K562 (cell line): Measurements from ENCODE around the gene RHOBTB3. TPM values are rescaled to one million over a fixed set of nuclear protein-coding genes. Genes with fewer than 3 reads are reported as not detected.
A peak's percentile ranks its signal among the peaks of the same experiment; 100 is the strongest.

Experiments
- C11orf30 ChIP-seq: fragments of 450-650 bp; IDR thresholded peaks from 2 replicates; pipeline ENCODE4 v1.6.1; 2016; ENCODE audit warnings: low read depth, mild to moderate bottlenecking
- DACH1 ChIP-seq: fragments of 450-650 bp; IDR thresholded peaks from 2 replicates; pipeline ENCODE4 v1.6.1; 2018; ENCODE audit not compliant: partially characterized antibody
- ESRRA ChIP-seq: fragments of 450-650 bp; IDR thresholded peaks from 2 replicates; pipeline ENCODE4 v1.6.1; 2014; ENCODE audit warnings: low read depth, mild to moderate bottlenecking, moderate library complexity, borderline replicate concordance
- ETS2 ChIP-seq: IDR thresholded peaks from 2 replicates; pipeline ENCODE4 v1.6.1; 2016; ENCODE audit warnings: borderline replicate concordance, missing genetic modification characterization, mild to moderate bottlenecking, moderate library complexity, missing compliant biosample characterization; ENCODE audit not compliant: poor library complexity, severe bottlenecking
- GATAD2A ChIP-seq: fragments of 450-650 bp; IDR thresholded peaks from 2 replicates; pipeline ENCODE4 v1.6.1; 2017
- GTF2A2 ChIP-seq: IDR thresholded peaks from 2 replicates; pipeline ENCODE4 v1.6.1; 2016; ENCODE audit warnings: mild to moderate bottlenecking, missing genetic modification characterization, missing compliant biosample characterization
- HDAC3 ChIP-seq: fragments of 450-650 bp; IDR thresholded peaks from 2 replicates; pipeline ENCODE4 v1.6.1; 2018; ENCODE audit warnings: borderline replicate concordance, mild to moderate bottlenecking, moderate library complexity; ENCODE audit not compliant: partially characterized antibody
- JUND ChIP-seq, 2 experiments: IDR thresholded peaks; 2 replicates in 1 of 2; 3 replicates in 1 of 2; pipeline ENCODE4 v1.6.1; 2011; ENCODE audit warnings: borderline replicate concordance in 2 of 2, low read depth in 2 of 2, low read length in 2 of 2, improper control_type of control experiment in 1 of 2, missing biosample characterization in 1 of 2, missing genetic modification characterization in 1 of 2, missing genetic modification reagents in 1 of 2
- NONO ChIP-seq, 2 experiments: fragments of 200-400 bp in 1 of 2; fragments of 450-650 bp in 1 of 2; formaldehyde crosslinking in 1 of 2; IDR thresholded peaks; 2 replicates each; pipeline ENCODE4 v1.6.1; 2017; ENCODE audit warnings: low read depth in 2 of 2, mild to moderate bottlenecking in 2 of 2, moderate library complexity in 2 of 2, low read length in 1 of 2
- NUFIP1 ChIP-seq: fragments of 450-650 bp; IDR thresholded peaks from 2 replicates; pipeline ENCODE4 v1.6.1; 2018; ENCODE audit not compliant: partially characterized antibody
- PRMT5 ChIP-seq: sonication (generic); formaldehyde crosslinking; IDR thresholded peaks from 2 replicates; pipeline ENCODE4 v1.5.0; 2020; ENCODE audit warnings: missing genetic modification reagents
- SIN3B ChIP-seq: fragments of 450-650 bp; IDR thresholded peaks from 2 replicates; pipeline ENCODE4 v1.6.1; 2017; ENCODE audit warnings: low read depth, mild to moderate bottlenecking, moderate library complexity
- SMARCC2 ChIP-seq: fragments of 450-650 bp; IDR thresholded peaks from 2 replicates; pipeline ENCODE4 v1.6.1; 2017; ENCODE audit warnings: antibody characterized with exemption, moderate library complexity, mild to moderate bottlenecking, low read depth
- SNIP1 ChIP-seq: fragments of 450-650 bp; IDR thresholded peaks from 2 replicates; pipeline ENCODE4 v1.7.1; 2017; ENCODE audit warnings: low read depth, mild to moderate bottlenecking
- ZNF316 ChIP-seq: fragments of 450-650 bp; IDR thresholded peaks from 2 replicates; pipeline ENCODE4 v1.6.1; 2016
- ZNF551 ChIP-seq: fragments of 250-450 bp; sonication (Bioruptor Pico); IDR thresholded peaks from 2 replicates; pipeline ENCODE4 v1.5.0; 2021; ENCODE audit warnings: mild to moderate bottlenecking, moderate library complexity
- polyA plus RNA-seq, 8 experiments: library from polyadenylated mRNA; depleted of rRNA in 4 of 8; stranded (reverse) in 5 of 8; unstranded in 3 of 8; fragments of >200 nt; fragmentation: Nextera tagmentation in 2 of 8; fragmentation: Illumina TruSeq in 1 of 8; extraction: Ambion mirVana in 2 of 8; extraction: Trizol in 1 of 8; gene quantifications; 2 replicates each; pipeline versions ENCODE4 v1.2.1 to v1.2.3, GENCODE V29; 2011 to 2014; ENCODE audit warnings: inconsistent platforms in 1 of 8, missing spikeins in 1 of 8
- total RNA-seq, 7 experiments: library from RNA; depleted of rRNA in 6 of 7; stranded (reverse); fragments of >200 nt in 6 of 7; fragmentation: Illumina TruSeq in 2 of 7; extraction: Trizol in 2 of 7; gene quantifications; 2 replicates each; pipeline versions ENCODE4 v1.2.1 to v1.2.3, GENCODE V29; 2011 to 2021; ENCODE audit warnings: low replicate concordance in 1 of 7
- TF ChIP-seq, protein P1 (sequence below): fragments of 200-800 bp; sonication (Bioruptor generic); IDR thresholded peaks from 2 replicates; pipeline ENCODE4 v1.6.1; 2016; ENCODE audit warnings: missing genetic modification characterization, missing compliant biosample characterization
- TF ChIP-seq, protein P2 (sequence below): fragments of 250-450 bp; sonication (Bioruptor Pico); IDR thresholded peaks from 2 replicates; pipeline ENCODE4 v1.5.0; 2020; ENCODE audit warnings: mild to moderate bottlenecking
- TF ChIP-seq, protein P3 (sequence below): fragments of 250-450 bp; sonication (Bioruptor Pico); IDR thresholded peaks from 2 replicates; pipeline ENCODE4 v1.4.0; 2020; ENCODE audit warnings: borderline replicate concordance
- TF ChIP-seq, protein P4 (sequence below): fragments of 450-650 bp; IDR thresholded peaks from 2 replicates; pipeline ENCODE4 v1.6.1; 2016

RHOBTB3 gene
- total and polyA plus RNA-seq, 9 of the 15 experiments (the other 6 are each of a cell fraction or from before 2014, with no cell fraction given), result 39.7 to 143 (median 115) TPM

DNA sequence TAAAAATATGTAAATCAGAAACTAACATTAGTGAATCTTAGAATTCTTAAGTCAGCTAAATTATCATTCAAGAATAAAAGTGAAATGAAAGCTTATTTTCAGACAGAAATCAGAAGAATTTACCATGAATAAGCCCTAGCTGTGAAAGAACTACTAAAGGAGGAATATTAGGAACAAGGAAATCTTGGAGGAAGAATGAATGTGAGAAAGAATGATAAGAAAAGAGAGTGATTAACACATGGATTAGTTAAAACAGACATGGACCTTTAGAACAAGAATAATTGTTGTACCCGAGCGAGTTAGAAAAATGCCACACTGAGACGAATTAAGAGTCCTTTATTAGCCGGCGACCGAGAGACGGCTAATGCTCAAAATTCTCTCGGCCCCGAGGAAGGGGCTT lies 24.1 kb upstream of the RHOBTB3 start (continued):
- TF ChIP-seq, protein P1, sequence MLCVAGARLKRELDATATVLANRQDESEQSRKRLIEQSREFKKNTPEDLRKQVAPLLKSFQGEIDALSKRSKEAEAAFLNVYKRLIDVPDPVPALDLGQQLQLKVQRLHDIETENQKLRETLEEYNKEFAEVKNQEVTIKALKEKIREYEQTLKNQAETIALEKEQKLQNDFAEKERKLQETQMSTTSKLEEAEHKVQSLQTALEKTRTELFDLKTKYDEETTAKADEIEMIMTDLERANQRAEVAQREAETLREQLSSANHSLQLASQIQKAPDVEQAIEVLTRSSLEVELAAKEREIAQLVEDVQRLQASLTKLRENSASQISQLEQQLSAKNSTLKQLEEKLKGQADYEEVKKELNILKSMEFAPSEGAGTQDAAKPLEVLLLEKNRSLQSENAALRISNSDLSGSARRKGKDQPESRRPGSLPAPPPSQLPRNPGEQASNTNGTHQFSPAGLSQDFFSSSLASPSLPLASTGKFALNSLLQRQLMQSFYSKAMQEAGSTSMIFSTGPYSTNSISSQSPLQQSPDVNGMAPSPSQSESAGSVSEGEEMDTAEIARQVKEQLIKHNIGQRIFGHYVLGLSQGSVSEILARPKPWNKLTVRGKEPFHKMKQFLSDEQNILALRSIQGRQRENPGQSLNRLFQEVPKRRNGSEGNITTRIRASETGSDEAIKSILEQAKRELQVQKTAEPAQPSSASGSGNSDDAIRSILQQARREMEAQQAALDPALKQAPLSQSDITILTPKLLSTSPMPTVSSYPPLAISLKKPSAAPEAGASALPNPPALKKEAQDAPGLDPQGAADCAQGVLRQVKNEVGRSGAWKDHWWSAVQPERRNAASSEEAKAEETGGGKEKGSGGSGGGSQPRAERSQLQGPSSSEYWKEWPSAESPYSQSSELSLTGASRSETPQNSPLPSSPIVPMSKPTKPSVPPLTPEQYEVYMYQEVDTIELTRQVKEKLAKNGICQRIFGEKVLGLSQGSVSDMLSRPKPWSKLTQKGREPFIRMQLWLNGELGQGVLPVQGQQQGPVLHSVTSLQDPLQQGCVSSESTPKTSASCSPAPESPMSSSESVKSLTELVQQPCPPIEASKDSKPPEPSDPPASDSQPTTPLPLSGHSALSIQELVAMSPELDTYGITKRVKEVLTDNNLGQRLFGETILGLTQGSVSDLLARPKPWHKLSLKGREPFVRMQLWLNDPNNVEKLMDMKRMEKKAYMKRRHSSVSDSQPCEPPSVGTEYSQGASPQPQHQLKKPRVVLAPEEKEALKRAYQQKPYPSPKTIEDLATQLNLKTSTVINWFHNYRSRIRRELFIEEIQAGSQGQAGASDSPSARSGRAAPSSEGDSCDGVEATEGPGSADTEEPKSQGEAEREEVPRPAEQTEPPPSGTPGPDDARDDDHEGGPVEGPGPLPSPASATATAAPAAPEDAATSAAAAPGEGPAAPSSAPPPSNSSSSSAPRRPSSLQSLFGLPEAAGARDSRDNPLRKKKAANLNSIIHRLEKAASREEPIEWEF (CRISPR knock-in tag), result no peak
- no peak for TF ChIP-seq SNIP1
- no peak for TF ChIP-seq PRMT5 (CRISPR knock-in tag)
- 0 out of 2 replicates have a peak, but pooled peaks have one; percentile 13 for TF ChIP-seq GATAD2A
- no peak for TF ChIP-seq ZNF551 (CRISPR knock-in tag)
- TF ChIP-seq, protein P2, sequence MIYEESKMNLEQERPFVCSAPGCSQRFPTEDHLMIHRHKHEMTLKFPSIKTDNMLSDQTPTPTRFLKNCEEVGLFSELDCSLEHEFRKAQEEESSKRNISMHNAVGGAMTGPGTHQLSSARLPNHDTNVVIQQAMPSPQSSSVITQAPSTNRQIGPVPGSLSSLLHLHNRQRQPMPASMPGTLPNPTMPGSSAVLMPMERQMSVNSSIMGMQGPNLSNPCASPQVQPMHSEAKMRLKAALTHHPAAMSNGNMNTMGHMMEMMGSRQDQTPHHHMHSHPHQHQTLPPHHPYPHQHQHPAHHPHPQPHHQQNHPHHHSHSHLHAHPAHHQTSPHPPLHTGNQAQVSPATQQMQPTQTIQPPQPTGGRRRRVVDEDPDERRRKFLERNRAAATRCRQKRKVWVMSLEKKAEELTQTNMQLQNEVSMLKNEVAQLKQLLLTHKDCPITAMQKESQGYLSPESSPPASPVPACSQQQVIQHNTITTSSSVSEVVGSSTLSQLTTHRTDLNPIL (CRISPR knock-in tag), result no peak
- no peak for TF ChIP-seq HDAC3
- 0 out of 2 replicates have a peak, but pooled peaks have one; percentile 21 for TF ChIP-seq SMARCC2
- TF ChIP-seq C11orf30, result peak; percentile 25; the same call in 1 of the 2 replicates
- TF ChIP-seq ZNF316, result peak; percentile 61
- TF ChIP-seq NONO (IDR thresholded peaks at IDR 0.05; ENCODE audit: low read depth in 2 of 2, low read length in 1 of 2), result no peak
- TF ChIP-seq DACH1, result peak; percentile 31
- TF ChIP-seq, protein P3, sequence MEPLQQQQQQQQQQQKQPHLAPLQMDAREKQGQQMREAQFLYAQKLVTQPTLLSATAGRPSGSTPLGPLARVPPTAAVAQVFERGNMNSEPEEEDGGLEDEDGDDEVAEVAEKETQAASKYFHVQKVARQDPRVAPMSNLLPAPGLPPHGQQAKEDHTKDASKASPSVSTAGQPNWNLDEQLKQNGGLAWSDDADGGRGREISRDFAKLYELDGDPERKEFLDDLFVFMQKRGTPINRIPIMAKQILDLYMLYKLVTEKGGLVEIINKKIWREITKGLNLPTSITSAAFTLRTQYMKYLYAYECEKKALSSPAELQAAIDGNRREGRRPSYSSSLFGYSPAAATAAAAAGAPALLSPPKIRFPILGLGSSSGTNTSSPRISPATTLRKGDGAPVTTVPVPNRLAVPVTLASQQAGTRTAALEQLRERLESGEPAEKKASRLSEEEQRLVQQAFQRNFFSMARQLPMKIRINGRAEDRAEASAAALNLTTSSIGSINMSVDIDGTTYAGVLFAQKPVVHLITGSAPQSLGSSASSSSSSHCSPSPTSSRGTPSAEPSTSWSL (CRISPR knock-in tag), result no peak
- no peak for TF ChIP-seq ETS2 (tag)
- no peak for TF ChIP-seq GTF2A2 (tag)
- no peak for TF ChIP-seq JUND (IDR thresholded peaks at IDR 0.05; ENCODE audit: borderline replicate concordance, low read depth, low read length)
- no peak for TF ChIP-seq JUND (tag; IDR thresholded peaks at IDR 0.05; ENCODE audit: borderline replicate concordance, low read depth, low read length)
- TF ChIP-seq ESRRA, result no peak
- no peak for TF ChIP-seq NUFIP1
- TF ChIP-seq, protein P4, sequence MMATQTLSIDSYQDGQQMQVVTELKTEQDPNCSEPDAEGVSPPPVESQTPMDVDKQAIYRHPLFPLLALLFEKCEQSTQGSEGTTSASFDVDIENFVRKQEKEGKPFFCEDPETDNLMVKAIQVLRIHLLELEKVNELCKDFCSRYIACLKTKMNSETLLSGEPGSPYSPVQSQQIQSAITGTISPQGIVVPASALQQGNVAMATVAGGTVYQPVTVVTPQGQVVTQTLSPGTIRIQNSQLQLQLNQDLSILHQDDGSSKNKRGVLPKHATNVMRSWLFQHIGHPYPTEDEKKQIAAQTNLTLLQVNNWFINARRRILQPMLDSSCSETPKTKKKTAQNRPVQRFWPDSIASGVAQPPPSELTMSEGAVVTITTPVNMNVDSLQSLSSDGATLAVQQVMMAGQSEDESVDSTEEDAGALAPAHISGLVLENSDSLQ, result no peak
- no peak for TF ChIP-seq SIN3B
